ENCODE measurements around the gene C17orf113. TPM values are rescaled to one million over a fixed set of nuclear protein-coding genes. Genes with fewer than 3 reads are reported as not detected.
A peak's percentile ranks its signal among the peaks of the same experiment; 100 is the strongest.

Gene C17orf113
- total RNA-seq, 1 donor from 2014 or later: 0.21 TPM

DNA sequence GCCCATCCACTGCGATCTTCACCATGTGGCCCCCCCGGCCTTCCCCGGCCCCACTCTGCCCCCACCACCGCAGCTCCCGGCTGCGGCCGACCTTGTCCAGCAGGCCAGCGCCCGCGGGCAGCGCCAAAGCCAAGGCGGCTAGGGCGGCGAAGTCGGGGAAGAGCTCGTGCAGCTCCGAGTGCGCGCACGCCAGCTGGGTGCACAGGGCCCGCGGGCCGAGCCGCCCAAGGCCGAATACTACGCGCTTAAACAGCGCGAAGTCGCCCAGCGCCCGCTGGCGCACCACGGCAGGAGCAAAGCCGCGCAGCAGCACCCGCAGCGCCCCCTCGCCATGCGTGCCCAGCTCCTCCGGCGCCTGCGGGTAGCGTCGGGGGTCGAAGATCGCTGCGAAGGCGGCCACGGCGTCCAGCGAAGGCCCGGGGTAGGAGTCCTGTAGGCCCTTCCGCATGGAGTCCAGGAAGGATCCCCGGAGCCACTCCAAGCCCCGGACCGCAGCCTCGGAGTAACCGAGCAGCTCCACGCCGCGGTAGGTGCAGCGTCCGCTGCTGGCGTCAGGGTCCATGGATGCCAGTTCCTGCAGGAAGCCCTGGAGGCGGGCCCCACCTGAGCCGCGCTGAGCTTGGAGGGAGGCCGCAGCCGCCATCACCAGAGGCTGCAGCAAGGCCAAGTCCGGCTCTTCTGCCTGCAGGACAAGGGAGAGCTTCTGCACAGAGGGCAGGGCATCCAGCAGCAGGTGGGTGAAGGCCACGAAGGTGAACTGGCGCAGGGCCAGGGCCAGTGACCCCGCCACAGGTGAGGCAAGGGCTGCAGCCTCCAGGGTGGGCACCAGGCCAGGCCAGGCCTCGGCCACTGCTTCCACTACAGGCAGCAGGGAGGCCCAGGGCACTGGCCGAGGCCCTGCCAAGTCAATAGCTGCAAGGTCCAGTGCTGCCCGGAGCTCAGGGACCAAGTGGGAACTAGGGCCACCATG is 10.3 kb downstream of the C17orf113 start:
- intact Hi-C loops (cut with DNase I): no loop called here
- TF ChIP-seq, protein P1, sequence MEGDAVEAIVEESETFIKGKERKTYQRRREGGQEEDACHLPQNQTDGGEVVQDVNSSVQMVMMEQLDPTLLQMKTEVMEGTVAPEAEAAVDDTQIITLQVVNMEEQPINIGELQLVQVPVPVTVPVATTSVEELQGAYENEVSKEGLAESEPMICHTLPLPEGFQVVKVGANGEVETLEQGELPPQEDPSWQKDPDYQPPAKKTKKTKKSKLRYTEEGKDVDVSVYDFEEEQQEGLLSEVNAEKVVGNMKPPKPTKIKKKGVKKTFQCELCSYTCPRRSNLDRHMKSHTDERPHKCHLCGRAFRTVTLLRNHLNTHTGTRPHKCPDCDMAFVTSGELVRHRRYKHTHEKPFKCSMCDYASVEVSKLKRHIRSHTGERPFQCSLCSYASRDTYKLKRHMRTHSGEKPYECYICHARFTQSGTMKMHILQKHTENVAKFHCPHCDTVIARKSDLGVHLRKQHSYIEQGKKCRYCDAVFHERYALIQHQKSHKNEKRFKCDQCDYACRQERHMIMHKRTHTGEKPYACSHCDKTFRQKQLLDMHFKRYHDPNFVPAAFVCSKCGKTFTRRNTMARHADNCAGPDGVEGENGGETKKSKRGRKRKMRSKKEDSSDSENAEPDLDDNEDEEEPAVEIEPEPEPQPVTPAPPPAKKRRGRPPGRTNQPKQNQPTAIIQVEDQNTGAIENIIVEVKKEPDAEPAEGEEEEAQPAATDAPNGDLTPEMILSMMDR (IDR thresholded peaks at IDR 0.05): no peak
- H3K4me1 ChIP-seq: peaks cover 0 to 4% of the 10 kb centered on the region in 2 donors
- no peak for DNase-seq (ENCODE audit: low spot score in 2 of 2)
- H3K27ac ChIP-seq: no peak overlapping the region
- no peaks in the 10 kb centered on the region for H3K36me3 ChIP-seq
- H3K9me3 ChIP-seq: no peaks in the 10 kb centered on the region
- H3K4me3 ChIP-seq: peak overlapping the region; percentile 16 to 54
- H3K27me3 ChIP-seq: no peaks in the 10 kb centered on the region

DNA sequence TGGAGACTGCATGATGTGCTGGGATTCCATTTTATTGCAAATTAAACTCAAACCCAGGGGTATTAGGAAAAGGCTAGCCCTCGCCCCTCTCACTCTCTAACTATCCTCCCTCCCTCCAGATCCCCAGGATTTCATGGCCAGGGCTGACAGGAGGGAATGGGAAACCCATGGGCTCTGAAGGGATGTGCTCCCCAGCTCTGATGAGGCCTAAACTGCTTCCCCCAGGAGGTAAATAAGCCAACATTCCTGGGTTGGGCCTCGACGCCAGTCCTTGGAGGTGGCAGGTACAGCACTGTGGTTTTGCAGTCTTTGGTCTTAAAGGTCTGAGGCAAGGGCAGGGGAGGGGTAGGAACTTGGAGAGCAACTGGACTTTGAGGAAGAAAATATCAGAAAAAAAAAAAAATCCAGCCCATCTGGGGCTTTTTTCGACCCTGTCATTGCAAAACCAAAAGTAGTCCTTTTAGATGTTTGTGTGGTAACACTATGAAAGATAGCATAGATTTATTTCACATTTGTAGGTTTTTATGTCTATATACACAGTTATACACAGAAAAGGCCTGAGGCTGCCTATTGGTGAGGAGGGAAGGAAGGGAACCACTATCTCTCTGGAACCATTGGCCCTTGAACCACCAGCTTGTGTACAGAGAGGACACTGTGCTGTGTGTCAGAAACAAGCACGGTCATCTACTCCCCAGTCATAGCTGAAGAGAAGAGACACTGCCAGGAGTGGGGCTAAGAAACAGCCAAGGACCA is 12.0 kb downstream of the C17orf113 start:
- H3K27ac ChIP-seq: no peak overlapping the region
- intact Hi-C loops (cut with DNase I): no loop called here
- no peaks in the 10 kb centered on the region for H3K27me3 ChIP-seq
- DNase-seq (ENCODE audit: low spot score in 2 of 2): no peak
- H3K36me3 ChIP-seq: no peaks in the 10 kb centered on the region
- H3K4me3 ChIP-seq: no peak overlapping the region
- TF ChIP-seq, protein P1 (IDR thresholded peaks at IDR 0.05): no peak
- H3K9me3 ChIP-seq: no peaks in the 10 kb centered on the region
- H3K4me1 ChIP-seq: peaks cover 0 to 4% of the 10 kb centered on the region in 2 donors

DNA sequence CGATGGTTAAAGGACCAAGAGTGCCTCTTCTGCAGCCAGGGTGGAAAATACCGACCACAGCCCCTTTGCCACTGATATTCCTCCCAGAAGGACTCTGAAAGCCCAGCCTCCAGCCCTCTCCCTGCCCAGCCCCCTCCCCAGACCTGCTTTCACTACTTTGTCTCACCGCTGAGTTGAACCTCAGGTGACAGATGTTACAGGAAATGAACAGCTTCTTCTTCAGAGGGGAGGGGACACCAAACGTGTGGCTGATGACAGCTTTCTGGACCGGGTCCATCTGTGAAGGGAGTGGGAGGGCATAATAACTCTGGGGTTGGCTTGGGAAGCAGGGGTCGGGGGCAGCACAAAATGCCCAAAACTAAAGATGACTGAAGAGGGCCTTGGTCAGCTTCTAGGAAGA is 16.3 kb downstream of the C17orf113 start:
- TF ChIP-seq, protein P1 (IDR thresholded peaks at IDR 0.05): no peak
- Histone ChIP-seq H3K27me3 (no peaks in the 10 kb centered on the region), H3K36me3 (no peaks in the 10 kb centered on the region), H3K4me1 (no peaks in the 10 kb centered on the region), H3K9me3 (no peaks in the 10 kb centered on the region), H3K4me3 (no peak overlapping the region), H3K27ac (no peak overlapping the region)
- intact Hi-C loops (cut with DNase I): no loop called here
- no peak for DNase-seq (ENCODE audit: low spot score in 2 of 2)

DNA sequence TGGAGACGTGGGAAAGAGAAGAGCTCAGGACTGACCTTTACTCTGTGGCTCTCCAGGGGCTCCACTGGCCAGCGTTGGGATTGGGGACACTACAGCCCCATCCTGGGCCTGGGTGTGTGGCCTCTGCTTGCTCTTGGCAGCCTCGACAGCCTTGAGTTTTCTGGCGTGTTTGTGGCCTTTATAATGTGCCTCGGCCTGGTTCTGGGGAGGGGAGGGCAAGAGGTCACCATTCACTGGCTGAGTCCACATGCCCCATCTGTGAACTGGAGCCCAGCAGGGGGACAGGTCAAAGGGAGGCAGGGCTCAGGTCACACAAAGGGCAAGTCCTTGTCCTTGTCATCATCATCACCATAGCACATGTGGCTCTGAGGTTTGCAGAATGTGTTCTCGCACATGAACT is 18.8 kb downstream of the C17orf113 start:
- no peaks in the 10 kb centered on the region for H3K27me3 ChIP-seq
- no peak for DNase-seq (ENCODE audit: low spot score in 2 of 2)
- TF ChIP-seq, protein P1 (IDR thresholded peaks at IDR 0.05): no peak
- H3K36me3 ChIP-seq: no peaks in the 10 kb centered on the region
- H3K4me1 ChIP-seq: no peaks in the 10 kb centered on the region
- intact Hi-C loops (cut with DNase I): no loop called here
- H3K4me3 ChIP-seq: no peak overlapping the region
- no peaks in the 10 kb centered on the region for H3K9me3 ChIP-seq
- H3K27ac ChIP-seq: no peak overlapping the region

DNA sequence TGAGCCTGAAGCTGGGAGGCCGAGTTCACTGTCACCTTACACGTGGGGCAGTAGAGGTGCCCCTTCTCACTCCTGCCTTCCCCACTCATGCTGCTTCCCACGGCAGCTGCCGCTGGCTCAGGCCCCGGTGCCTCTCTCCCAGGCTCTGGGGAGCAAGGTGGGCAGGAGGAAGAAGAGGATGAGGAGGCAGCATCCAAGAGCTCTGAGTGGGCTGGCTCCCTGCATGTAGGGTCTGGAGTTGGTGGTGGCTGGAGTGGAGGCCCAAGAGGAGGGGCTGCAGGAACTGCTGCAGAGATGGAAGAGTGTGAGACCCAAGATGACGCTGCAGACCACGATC is 21.6 kb downstream of the C17orf113 start:
- no peak for DNase-seq (ENCODE audit: low spot score in 2 of 2)
- no peaks in the 10 kb centered on the region for H3K27me3 ChIP-seq
- peaks cover 0 to 11% of the 10 kb centered on the region in 2 donors for H3K4me1 ChIP-seq
- H3K27ac ChIP-seq: no peak overlapping the region
- no peaks in the 10 kb centered on the region for H3K9me3 ChIP-seq
- peaks cover 6% of the 10 kb centered on the region in 2 donors for H3K36me3 ChIP-seq
- TF ChIP-seq, protein P1 (IDR thresholded peaks at IDR 0.05): no peak
- H3K4me3 ChIP-seq: no peak overlapping the region
- intact Hi-C loops (cut with DNase I): loop anchor here (10.0 kb wide), 1 partner anchor 1884 kb away; the partner anchor contains the start of gene CASC3

All from ascending aorta (tissue), 2 donors.